Esophagus muscularis mucosa (tissue), 4 donors: Measurements from ENCODE around the gene TIMM13. TPM values are rescaled to one million over a fixed set of nuclear protein-coding genes. Genes with fewer than 3 reads are reported as not detected.
"Not testable (repeated sequence)": the region's sequence is repeated elsewhere in the genome, so short reads cannot be mapped to it uniquely, and the experiment has no call there.

Experiments
- DNase-seq: peaks from one replicate; pipeline ENCODE4 v3.0.0-alpha.2; 2017; ENCODE audit errors: extremely low spot score
- H3K27ac ChIP-seq, 4 donors: fragments of 200-600 bp; sonication (generic); replicated peaks in 1 of 4; 1 replicate in 3 of 4; 2 replicates in 1 of 4; pipeline ENCODE4 v1.5.1; 2016 to 2019; ENCODE audit warnings: mild to moderate bottlenecking in 1 of 4
- H3K27me3 ChIP-seq, 4 donors: fragments of 200-600 bp; sonication (generic); one replicate each; pipeline versions ENCODE4 v1.5.1 to v1.6.0; 2016 to 2019
- H3K36me3 ChIP-seq, 4 donors: fragments of 200-600 bp; sonication (generic); one replicate each; pipeline ENCODE4 v1.5.1; 2016 to 2019
- H3K4me1 ChIP-seq, 4 donors: fragments of 200-600 bp; sonication (generic); one replicate each; pipeline ENCODE4 v1.5.1; 2016 to 2019
- H3K4me3 ChIP-seq, 4 donors: fragments of 200-600 bp; sonication (generic); 1 replicate in 2 of 4; 2 replicates in 2 of 4; pipeline ENCODE4 v1.5.1; 2016 to 2019; ENCODE audit warnings: mild to moderate bottlenecking in 4 of 4, moderate library complexity in 1 of 4
- H3K9me3 ChIP-seq, 4 donors: fragments of 200-600 bp; sonication (generic); 1 replicate in 3 of 4; 2 replicates in 1 of 4; pipeline ENCODE4 v1.5.1; 2016 to 2019
- CTCF ChIP-seq, 3 experiments: fragments of 200-600 bp in 2 of 3; fragments of 450-650 bp in 1 of 3; sonication (generic) in 2 of 3; IDR thresholded peaks; one replicate each; pipeline ENCODE4 v1.5.1; 2017 to 2019; ENCODE audit warnings: antibody characterized with exemption in 3 of 3, mild to moderate bottlenecking in 2 of 3, moderate library complexity in 1 of 3
- EP300 ChIP-seq: sonication (generic); formaldehyde crosslinking; IDR thresholded peaks from one replicate; pipeline ENCODE4 v1.6.1; 2017; ENCODE audit warnings: antibody characterized with exemption
- POLR2A ChIP-seq: fragments of 450-650 bp; IDR thresholded peaks from one replicate; pipeline ENCODE4 v1.6.1; 2017; ENCODE audit warnings: antibody characterized with exemption, moderate library complexity, mild to moderate bottlenecking, low read depth
- POLR2AphosphoS5 ChIP-seq, 2 donors: sonication (generic); formaldehyde crosslinking; IDR thresholded peaks; one replicate each; pipeline ENCODE4 v1.6.1; 2017; ENCODE audit warnings: antibody characterized with exemption in 2 of 2
- WGBS: methylation state at CpG from one replicate; pipeline ENCODE4 v1.1.5; 2018; 5-methylcytosine and 5-hydroxymethylcytosine counted together
- intact Hi-C: fragments of 100-400 bp; cut with DNase I; formaldehyde crosslinking; loops from one replicate; pipeline ENCODE4 v1.15.1; 2023
- total RNA-seq, 4 donors: library from RNA; depleted of rRNA; stranded (reverse); fragments of >200 nt; gene quantifications; one replicate each; pipeline versions ENCODE4 v1.1.0 to v1.2.1, GENCODE V29; 2016

TIMM13 gene
- total RNA-seq, 4 donors from 2014 or later, result 16.2 to 37.7 (median 28.1) TPM

- intact Hi-C loops, result no loop called here
- Histone ChIP-seq H3K4me3 (no peak overlapping the region), H3K4me1 (peaks cover 4 to 25% (median 5%) of the 10 kb centered on the region in 4 donors), H3K9me3 (no peaks in the 10 kb centered on the region), H3K27me3 (no peaks in the 10 kb centered on the region), H3K27ac (no peak overlapping the region), H3K36me3 (peaks cover 0 to 35% (median 22%) of the 10 kb centered on the region in 4 donors)
- DNase-seq, result no peak
- TF ChIP-seq POLR2AphosphoS5 (IDR thresholded peaks at IDR 0.05) (no peak), EP300 (no peak), CTCF (IDR thresholded peaks at IDR 0.05) (no peak), POLR2A (no peak)
- WGBS, result 89% methylated on average over 7 of the region's 7 CpGs
These were observed 7.6 kb downstream of the TIMM13 start for GRCh38 chr19:2419754-2420153.

- DNase-seq, result no peak
- intact Hi-C loops, result no loop called here
- H3K27me3 ChIP-seq, result no peaks in the 10 kb centered on the region
These were observed 9.4 kb downstream of the TIMM13 start for GRCh38 chr19:2417881-2418406.

GRCh38 chr19:2417436-2417835 lies 9.9 kb downstream of the TIMM13 start:
- DNase-seq, H3K27me3 ChIP-seq, H3K4me1 ChIP-seq, H3K9me3 ChIP-seq, H3K4me3 ChIP-seq, H3K27ac ChIP-seq, intact Hi-C loops: not testable (repeated sequence)
- peaks cover 0 to 20% (median 12%) of the 10 kb centered on the region in 4 donors for H3K36me3 ChIP-seq
- 96% methylated on average over 8 of the region's 8 CpGs for WGBS

More at GRCh38 chr19:2417881-2418406, 9.4 kb downstream of the TIMM13 start:
- TF ChIP-seq POLR2A, result no peak
- TF ChIP-seq CTCF (IDR thresholded peaks at IDR 0.05), result no peak
- TF ChIP-seq EP300, result no peak
- Histone ChIP-seq H3K4me3 (no peak overlapping the region), H3K4me1 (peaks cover 0 to 6% (median 0%) of the 10 kb centered on the region in 4 donors), H3K36me3 (peaks cover 0 to 20% (median 12%) of the 10 kb centered on the region in 4 donors), H3K9me3 (no peaks in the 10 kb centered on the region), H3K27ac (no peak overlapping the region)
- 90% methylated on average over 13 of the region's 13 CpGs for WGBS

DNA sequence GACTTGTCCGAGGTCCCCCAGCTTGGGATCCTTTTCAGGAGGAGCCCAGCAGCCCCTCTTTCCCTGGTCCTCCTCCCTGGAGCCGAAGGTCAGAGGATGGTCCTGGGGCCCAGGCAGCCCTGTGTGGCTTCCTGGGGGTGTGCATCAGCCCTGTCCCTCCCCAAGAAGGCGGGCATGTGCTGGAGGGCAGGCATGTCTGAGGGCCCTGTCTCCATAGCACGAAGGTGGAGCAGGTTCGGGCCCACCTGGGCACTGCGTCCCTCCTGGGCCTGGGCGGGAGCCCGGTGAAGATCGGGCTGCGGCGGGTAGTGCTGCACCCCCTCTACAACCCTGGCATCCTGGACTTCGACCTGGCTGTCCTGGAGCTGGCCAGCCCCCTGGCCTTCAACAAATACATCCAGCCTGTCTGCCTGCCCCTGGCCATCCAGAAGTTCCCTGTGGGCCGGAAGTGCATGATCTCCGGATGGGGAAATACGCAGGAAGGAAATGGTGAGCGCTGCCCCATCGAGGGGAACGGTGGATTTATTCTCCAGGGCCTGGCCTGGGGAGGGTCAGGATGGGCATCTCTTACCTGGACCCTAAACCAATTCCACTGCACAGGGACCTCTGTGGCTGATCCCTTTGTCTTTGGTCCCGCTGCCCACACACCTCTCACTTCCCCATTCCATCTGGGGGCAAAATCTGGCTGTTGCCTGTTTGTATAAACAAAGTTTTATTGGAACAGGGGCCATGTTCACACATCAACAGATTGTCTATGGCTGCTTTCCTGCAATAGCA lies 10.9 kb downstream of the TIMM13 start:
- Histone ChIP-seq H3K4me3 (no peak overlapping the region), H3K27me3 (no peaks in the 10 kb centered on the region)
- 82% methylated on average over 11 of the region's 19 CpGs for WGBS

DNA sequence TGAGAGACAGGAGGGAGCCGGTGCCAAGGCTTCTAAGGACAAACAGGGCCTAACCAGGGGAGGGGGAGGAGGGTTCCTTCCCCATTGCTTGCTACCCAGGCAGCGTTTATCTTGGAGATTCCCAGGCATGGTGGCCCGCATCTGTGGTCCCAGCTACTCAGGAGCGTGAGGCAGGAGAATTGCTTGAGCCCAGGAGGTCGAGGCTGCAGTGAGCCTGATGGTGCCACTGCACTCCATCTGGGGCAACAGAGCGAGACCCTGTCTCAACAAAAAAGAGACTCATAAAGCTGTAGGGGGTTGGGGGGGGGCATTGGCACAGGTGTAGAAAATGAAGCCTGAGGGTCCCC lies 11.4 kb downstream of the TIMM13 start:
- H3K4me3 ChIP-seq, result no peak overlapping the region
- intact Hi-C loops, result no loop called here
- TF ChIP-seq POLR2AphosphoS5 (IDR thresholded peaks at IDR 0.05) (no peak), CTCF (IDR thresholded peaks at IDR 0.05) (no peak), POLR2A (no peak), EP300 (no peak)
- no peaks in the 10 kb centered on the region for H3K4me1 ChIP-seq
- H3K27ac ChIP-seq, result no peak overlapping the region
- H3K36me3 ChIP-seq, result peaks cover 0 to 19% (median 10%) of the 10 kb centered on the region in 4 donors
- no peaks in the 10 kb centered on the region for H3K9me3 ChIP-seq
- no peak for DNase-seq
- 77% methylated on average over 5 of the region's 6 CpGs for WGBS
- no peaks in the 10 kb centered on the region for H3K27me3 ChIP-seq

More for the DNA sequence above, 10.9 kb downstream of the TIMM13 start:
- Histone ChIP-seq H3K4me1 (no peaks in the 10 kb centered on the region), H3K9me3 (no peaks in the 10 kb centered on the region), H3K27ac (no peak overlapping the region), H3K36me3 (peaks cover 0 to 19% (median 10%) of the 10 kb centered on the region in 4 donors)
- TF ChIP-seq POLR2AphosphoS5 (IDR thresholded peaks at IDR 0.05) (no peak), POLR2A (no peak), CTCF (IDR thresholded peaks at IDR 0.05) (no peak), EP300 (no peak)
- DNase-seq, result no peak
- intact Hi-C loops, result no loop called here
